SIG-M5 (cell line): ENCODE measurements around the gene CES1.
A peak's percentile ranks its signal among the peaks of the same experiment; 100 is the strongest.
"Not testable (repeated sequence)": the region's sequence is repeated elsewhere in the genome, so short reads cannot be mapped to it uniquely, and the experiment has no call there.

Experiments used
- DNase-seq: peaks from one replicate; lab custom pipeline; 2025; lab: John Stamatoyannopoulos, UW

The CES1 gene

GRCh38 chr16:55832773-55833691, at the start of gene CES1:
Gene CES1 (minus strand): TSS chr16:55833096. CDS start chr16:55833055, 41 bp downstream.
- peak; percentile 44 for DNase-seq

- DNase-seq: no peak
These were observed 44.0 kb upstream of the CES1 start for GRCh38 chr16:55876854-55877253.

GRCh38 chr16:55875273-55875672, 42.4 kb upstream of the CES1 start, which contains the start of gene CES5A:
Gene CES5A (minus strand): TSS chr16:55875373. CDS start chr16:55875221, 152 bp downstream.
- DNase-seq: no peak

GRCh38 chr16:55873122-55873521, 40.2 kb upstream of the CES1 start:
- no peak for DNase-seq

- no peak for DNase-seq
These were observed 39.2 kb upstream of the CES1 start for GRCh38 chr16:55872130-55872529.

- DNase-seq: no peak
These were observed 38.6 kb upstream of the CES1 start for GRCh38 chr16:55871411-55872038.

- DNase-seq: no peak
These were observed 36.1 kb upstream of the CES1 start for GRCh38 chr16:55868980-55869379.

- no peak for DNase-seq
These were observed 35.2 kb upstream of the CES1 start for GRCh38 chr16:55868137-55868536.

- DNase-seq: no peak
These were observed 28.4 kb upstream of the CES1 start for GRCh38 chr16:55861288-55861687.

- not testable (repeated sequence) for DNase-seq
These were observed 24.8 kb upstream of the CES1 start for GRCh38 chr16:55857650-55858049.

GRCh38 chr16:55856950-55857349, 24.1 kb upstream of the CES1 start:
- DNase-seq: no peak

GRCh38 chr16:55853114-55853513, 20.2 kb upstream of the CES1 start:
- DNase-seq: no peak

GRCh38 chr16:55849536-55849935, 16.6 kb upstream of the CES1 start:
- DNase-seq: no peak

- no peak for DNase-seq
These were observed 13.9 kb upstream of the CES1 start for GRCh38 chr16:55846598-55847346.

GRCh38 chr16:55843105-55843395, 10.2 kb upstream of the CES1 start:
- no peak for DNase-seq

GRCh38 chr16:55842369-55843104, 9.6 kb upstream of the CES1 start:
- DNase-seq: no peak

GRCh38 chr16:55839115-55839514, 6.2 kb upstream of the CES1 start:
- DNase-seq: peak; percentile 57

GRCh38 chr16:55836158-55836611, 3.3 kb upstream of the CES1 start:
- DNase-seq: no peak

GRCh38 chr16:55835581-55835980, 2.7 kb upstream of the CES1 start:
- no peak for DNase-seq

- not testable (repeated sequence) for DNase-seq
These were observed 2.3 kb upstream of the CES1 start for GRCh38 chr16:55835173-55835572.

- DNase-seq: peak; percentile 79
These were observed 1.2 kb upstream of the CES1 start for GRCh38 chr16:55834049-55834448.

GRCh38 chr16:55832425-55832772, 497 bp downstream of the CES1 start:
- DNase-seq: no peak
